Measurements from ENCODE around the gene CCDC91.

GRCh38 chr12:28253161-28253641 lies 62.9 kb downstream of the CCDC91 start:
- TF ChIP-seq, protein P1, sequence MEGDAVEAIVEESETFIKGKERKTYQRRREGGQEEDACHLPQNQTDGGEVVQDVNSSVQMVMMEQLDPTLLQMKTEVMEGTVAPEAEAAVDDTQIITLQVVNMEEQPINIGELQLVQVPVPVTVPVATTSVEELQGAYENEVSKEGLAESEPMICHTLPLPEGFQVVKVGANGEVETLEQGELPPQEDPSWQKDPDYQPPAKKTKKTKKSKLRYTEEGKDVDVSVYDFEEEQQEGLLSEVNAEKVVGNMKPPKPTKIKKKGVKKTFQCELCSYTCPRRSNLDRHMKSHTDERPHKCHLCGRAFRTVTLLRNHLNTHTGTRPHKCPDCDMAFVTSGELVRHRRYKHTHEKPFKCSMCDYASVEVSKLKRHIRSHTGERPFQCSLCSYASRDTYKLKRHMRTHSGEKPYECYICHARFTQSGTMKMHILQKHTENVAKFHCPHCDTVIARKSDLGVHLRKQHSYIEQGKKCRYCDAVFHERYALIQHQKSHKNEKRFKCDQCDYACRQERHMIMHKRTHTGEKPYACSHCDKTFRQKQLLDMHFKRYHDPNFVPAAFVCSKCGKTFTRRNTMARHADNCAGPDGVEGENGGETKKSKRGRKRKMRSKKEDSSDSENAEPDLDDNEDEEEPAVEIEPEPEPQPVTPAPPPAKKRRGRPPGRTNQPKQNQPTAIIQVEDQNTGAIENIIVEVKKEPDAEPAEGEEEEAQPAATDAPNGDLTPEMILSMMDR (conservative IDR thresholded peaks at IDR 0.05 in 1 of 2, IDR thresholded peaks at IDR 0.05 in 1 of 2; ENCODE audit: low read depth in 1 of 2, low read length in 2 of 2), result no peak
- TF ChIP-seq EZH2 (IDR thresholded peaks at IDR 0.05; ENCODE audit: low read length, missing control alignments), result no peak

Measured in fibroblast of lung (primary cell).